GM21786 (cell line): ENCODE measurements around the gene FLT4.
"Not testable (repeated sequence)": the region's sequence is repeated elsewhere in the genome, so short reads cannot be mapped to it uniquely, and the experiment has no call there.

Experiments
- ATAC-seq: cut with Tn5 transposase; IDR thresholded peaks from one replicate; pipeline ENCODE4 v1.9.1; 2021; ENCODE audit not compliant: unreplicated experiment

Gene FLT4

GRCh38 chr5:180670586-180671359 is 21.4 kb upstream of the FLT4 start:
- no peak for ATAC-seq

GRCh38 chr5:180670157-180670556 is 20.8 kb upstream of the FLT4 start:
- no peak for ATAC-seq

- no peak for ATAC-seq
Measured at GRCh38 chr5:180669661-180670060, 20.3 kb upstream of the FLT4 start.

DNA sequence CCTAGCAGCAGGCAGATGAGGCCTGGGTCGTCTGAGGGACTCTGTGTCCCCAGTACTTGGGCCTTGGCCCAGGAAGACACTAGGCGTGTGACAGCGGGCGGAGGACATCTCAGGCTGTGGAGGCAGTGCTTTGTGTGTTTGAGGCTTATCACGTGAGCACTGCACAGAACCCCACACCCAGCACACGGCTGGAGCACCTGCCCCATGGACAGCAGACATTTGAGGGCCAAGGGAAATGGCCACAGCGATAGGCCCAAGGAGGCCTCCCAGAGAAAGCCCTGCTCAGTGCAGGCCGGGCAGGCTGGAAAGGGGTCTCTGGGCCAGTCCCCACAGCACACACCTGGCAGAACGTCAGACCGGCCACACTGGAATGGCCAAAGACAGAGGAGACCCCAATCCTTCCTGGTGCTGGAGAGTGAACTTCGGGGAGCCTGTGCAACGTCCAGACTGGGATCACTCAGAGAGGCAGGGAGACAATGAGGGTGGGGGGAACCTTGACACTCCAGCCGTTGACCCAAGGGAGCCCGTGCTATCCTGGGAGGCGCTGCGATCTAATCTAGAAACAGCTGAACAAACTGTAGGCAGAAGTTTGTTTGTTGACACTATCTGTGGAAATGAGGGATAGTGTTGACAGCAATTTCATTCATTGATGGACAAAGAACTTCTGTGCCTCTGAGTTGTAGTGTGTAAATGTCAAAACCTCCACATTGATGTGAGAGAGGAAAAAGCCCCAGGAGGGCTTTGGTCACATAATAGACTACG is 19.6 kb upstream of the FLT4 start:
- ATAC-seq = no peak

GRCh38 chr5:180666812-180667211 is 17.4 kb upstream of the FLT4 start:
- no peak for ATAC-seq

DNA sequence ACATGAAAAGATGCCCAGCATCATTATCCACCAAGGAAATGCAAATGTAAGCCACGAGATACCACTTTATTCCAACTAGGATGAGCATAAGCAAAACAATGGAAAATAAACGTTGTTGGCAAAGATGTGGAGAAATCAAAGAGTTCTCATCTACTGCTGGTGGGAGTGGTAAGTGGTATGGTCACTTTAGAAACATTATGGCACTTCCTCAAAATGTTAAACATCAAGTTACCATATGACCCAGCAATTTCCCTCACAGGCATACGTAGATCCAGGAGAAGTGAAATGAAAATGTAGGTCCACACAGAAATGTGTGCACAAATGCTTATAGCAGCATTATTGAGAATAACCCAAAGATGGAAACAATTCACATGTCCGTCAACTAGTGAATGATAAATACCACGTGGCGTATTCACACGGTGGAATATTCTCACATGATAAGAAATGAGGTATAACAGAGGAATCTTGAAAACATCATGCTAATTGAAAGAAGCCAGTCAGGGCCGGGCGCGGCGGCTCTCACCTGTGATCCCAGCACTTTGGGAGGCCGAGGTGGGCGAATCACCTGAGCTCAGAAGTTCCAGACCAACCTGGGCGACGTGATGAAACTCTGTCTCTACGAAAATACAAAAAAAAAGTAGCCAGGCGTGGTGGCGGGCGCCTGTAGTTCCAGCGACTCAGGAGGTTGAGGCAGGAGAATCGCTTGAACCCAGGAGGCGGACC is 16.4 kb upstream of the FLT4 start:
- ATAC-seq = no peak

DNA sequence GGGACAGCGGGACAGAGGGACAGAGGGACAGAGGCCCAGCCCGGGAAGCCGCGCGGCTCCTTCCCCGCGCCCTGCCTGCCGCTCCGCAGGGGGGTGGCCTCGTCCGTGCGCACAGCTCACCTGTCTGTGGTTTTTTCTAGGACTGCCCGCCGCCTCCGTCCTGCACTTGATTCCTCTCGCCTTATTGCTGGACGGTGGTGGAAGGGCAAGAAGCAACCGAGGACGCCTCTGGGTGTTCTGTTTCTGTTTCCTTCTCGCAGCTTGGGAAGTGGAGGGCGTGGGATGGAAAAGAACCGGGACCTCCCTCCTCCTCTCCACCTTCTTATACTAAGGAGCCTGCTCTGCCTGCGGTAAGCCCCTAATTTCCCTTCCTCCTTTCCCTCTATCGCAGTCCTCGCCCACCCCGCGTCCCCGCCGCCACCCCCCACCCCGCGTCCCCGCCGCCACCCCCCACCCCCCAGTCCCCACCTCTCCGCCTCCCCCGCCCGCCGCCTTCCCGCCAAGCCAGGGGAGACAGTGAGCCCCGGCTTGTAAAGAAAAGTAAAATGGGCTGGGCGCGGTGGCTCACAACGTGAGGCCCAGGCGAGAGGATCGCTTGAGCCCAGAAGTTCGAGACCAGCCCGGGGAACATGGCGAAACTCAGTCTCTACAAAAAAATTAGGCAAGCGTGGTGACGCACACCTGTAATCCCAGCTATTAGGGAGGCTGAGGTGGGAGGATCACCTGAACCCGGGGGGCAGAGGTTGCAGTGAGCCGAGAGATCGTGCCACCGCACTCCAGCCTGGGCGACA is 9.6 kb upstream of the FLT4 start:
- ATAC-seq = no peak

DNA sequence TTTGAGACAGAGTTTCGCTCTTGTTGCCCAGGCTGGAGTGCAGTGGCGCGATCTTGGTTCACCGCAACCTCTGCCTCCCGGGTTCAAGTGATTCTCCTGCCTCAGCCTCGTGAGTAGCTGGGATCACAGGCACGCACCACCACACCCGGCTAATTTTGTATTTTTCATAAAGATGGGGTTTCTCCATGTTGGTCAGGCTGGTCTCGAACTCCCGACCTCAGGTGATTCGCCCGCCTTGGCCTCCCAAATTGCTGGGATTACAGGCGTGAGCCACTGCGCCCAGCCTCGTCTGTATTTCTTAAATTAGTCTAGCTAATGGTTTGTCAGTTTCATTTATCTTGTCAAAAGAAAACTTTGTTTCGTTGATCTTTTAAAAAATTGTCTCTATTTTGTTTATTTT is 5.8 kb upstream of the FLT4 start:
- ATAC-seq = not testable (repeated sequence)

GRCh38 chr5:180652771-180653170 is 3.4 kb upstream of the FLT4 start:
- ATAC-seq = no peak

DNA sequence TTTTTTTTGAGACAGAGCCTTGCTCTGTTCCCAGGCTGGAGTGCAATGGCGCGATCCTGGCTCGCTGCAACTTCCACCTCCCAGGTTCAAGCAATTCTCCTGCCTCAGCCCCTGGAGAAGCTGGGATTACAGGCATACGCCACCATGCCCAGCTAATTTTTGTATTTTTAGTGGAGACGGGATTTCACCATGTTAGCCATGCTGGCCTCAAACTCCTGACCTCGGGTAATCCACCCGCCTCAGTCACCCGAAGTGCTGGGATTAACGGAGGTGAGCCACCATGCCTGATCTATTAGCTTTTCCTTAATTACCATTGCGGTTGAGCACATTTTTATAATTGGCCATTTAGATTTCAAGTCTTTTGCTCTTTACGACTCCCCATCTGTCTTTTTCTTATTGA is 2.9 kb upstream of the FLT4 start:
- ATAC-seq = no peak

DNA sequence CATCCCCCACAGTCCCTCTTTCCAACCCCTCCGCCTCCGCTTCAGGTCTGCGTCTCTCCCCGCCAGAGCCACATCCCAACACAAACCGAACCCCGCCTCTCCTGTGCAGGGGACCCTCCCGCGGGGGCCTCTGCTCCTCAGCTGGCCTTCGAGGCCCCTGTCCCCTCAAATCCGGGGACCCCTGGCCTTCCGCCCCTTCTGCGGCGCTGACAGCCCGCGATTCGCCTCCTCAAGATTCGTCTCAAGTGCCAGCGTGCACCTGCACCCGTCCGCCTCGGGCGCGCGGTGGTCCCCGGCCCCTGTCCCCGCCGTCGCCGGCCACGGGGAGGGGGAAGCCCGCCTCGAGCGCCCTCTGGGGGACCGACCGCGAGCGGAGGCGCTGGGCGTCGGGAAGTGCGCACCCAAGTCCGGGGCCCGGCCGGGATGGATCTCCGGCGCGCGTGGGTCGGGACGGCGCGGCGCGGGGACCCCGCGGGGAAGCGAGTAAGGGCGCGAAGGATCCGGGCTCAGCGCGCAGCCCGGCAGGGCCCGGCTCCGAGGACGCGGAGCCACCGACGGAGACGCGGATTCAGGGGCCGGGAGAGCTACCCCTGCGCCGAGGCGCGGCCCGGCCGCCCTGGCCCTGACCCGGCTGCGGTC is 623 bp downstream of the FLT4 start:
- ATAC-seq = no peak

GRCh38 chr5:180647941-180648500 is 1.4 kb downstream of the FLT4 start:
- ATAC-seq = no peak

- no peak for ATAC-seq
Measured at GRCh38 chr5:180647465-180647864, 1.9 kb downstream of the FLT4 start.

- ATAC-seq = no peak
Measured at GRCh38 chr5:180646963-180647305, 2.5 kb downstream of the FLT4 start.

DNA sequence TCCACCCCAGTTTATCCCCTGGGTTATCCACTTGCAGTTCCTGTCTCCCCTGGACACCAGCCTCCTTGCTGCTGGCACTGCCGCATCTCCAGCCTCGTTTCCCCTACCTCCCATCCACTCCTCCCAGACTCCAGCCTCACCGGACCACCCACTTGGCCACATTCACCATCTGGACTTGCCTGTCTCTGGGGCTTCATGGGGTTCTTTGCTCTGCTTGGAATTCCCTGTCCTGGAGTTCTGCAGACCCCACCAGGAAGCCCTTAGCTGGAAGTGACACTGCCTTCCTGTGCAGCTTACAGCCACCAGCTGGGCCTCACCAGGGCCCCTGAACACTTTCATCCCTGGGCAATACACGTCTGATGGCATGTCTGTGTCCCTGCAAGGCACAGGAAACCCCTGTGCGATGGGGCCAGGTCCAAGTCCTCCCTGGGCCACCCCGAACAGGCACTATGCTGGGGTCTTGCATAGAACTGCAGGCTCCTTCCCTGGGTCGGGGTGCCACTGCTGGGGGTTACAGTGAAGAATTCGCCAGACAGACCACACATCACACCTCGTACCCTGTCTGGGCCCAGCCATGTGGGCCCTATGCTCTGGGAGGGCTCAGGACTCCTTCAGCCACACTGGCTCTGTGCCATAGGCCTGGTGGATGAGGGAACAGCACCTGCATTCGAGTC is 3.0 kb downstream of the FLT4 start:
- ATAC-seq = no peak

DNA sequence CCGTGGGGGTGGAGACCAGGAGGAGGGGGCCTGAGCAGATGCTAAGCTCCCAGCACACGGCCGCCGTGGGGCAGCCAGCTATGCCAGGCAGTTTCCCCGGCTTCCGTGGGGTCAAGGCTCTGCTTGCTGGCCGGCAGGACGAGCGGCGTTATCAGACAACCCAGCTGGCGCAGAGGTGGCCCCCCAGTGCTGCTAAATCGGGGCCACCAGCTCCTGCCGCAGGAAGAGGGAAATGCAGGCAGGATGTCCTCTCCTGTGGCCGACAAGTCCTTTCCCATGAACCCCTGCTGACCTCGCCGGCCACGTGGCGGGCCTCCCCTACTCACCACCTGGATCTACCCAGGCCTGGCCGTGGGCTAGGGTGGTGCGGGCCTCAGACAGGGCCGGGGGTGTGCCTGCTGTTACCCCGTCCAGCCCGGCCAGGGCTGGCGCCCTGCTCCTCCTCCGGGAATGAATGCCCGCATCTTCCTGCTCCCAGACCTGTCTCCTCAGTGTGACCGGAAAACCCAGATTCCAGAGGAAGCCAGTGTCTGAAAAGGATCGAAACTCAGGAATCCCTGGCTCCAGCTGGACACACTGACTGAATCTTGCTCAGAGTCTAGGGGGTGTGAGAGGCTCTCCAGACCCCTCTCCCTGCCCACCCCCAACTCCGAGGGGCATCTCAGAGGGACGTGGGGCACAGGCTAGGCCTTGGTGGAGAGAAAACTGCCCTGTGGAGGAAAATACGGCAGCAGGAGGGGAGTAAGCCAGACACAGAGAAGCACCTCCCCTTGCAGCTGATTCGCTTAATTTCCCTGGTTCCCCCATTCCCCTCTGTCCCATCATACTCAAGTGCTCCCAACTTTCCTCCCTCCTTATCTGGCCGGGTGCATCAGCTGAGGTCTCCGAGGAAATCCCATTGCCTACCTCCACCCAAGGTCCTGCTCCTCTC is 3.9 kb downstream of the FLT4 start:
- no peak for ATAC-seq

GRCh38 chr5:180644825-180645273 is 4.6 kb downstream of the FLT4 start:
- no peak for ATAC-seq

- ATAC-seq = no peak
Measured at GRCh38 chr5:180644129-180644824, 5.1 kb downstream of the FLT4 start.
